NCI-H510A treated with DMSO at 0.1 percent for 48 hours (cell line): ENCODE results near the gene NUP153.
"Not testable (repeated sequence)": the region's sequence is repeated elsewhere in the genome, so short reads cannot be mapped to it uniquely, and the experiment has no call there.

Experiments
- DNase-seq: peaks from one replicate; lab custom pipeline; 2025; lab: John Stamatoyannopoulos, UW

The NUP153 gene

GRCh38 chr6:17706580-17707370 is at the start of gene NUP153:
Gene NUP153 (minus strand): TSS chr6:17706925. CDS start chr6:17706387, 538 bp downstream.
- DNase-seq, result peak; percentile 96

GRCh38 chr6:17754254-17754653 is 47.5 kb upstream of the NUP153 start:
- DNase-seq, result no peak

- not testable (repeated sequence) for DNase-seq
Observed at GRCh38 chr6:17745324-17745723, 38.6 kb upstream of the NUP153 start.

GRCh38 chr6:17744757-17745308 is 38.1 kb upstream of the NUP153 start:
- DNase-seq, result not testable (repeated sequence)

GRCh38 chr6:17744019-17744756 is 37.5 kb upstream of the NUP153 start:
- DNase-seq, result no peak

- no peak for DNase-seq
Observed at GRCh38 chr6:17741507-17741906, 34.8 kb upstream of the NUP153 start.

GRCh38 chr6:17740559-17741220 is 34.0 kb upstream of the NUP153 start:
- no peak for DNase-seq

- no peak for DNase-seq
Observed at GRCh38 chr6:17737704-17738252, 31.1 kb upstream of the NUP153 start.

GRCh38 chr6:17735311-17735710 is 28.6 kb upstream of the NUP153 start:
- not testable (repeated sequence) for DNase-seq

GRCh38 chr6:17730078-17730704 is 23.5 kb upstream of the NUP153 start:
- DNase-seq, result no peak

GRCh38 chr6:17729223-17730077 is 22.7 kb upstream of the NUP153 start:
- no peak for DNase-seq

GRCh38 chr6:17728551-17729222 is 22.0 kb upstream of the NUP153 start:
- no peak for DNase-seq

GRCh38 chr6:17725083-17725482 is 18.4 kb upstream of the NUP153 start:
- no peak for DNase-seq

- no peak for DNase-seq
Observed at GRCh38 chr6:17724341-17724740, 17.6 kb upstream of the NUP153 start.

GRCh38 chr6:17721671-17722070 is 14.9 kb upstream of the NUP153 start:
- no peak for DNase-seq

GRCh38 chr6:17719323-17720041 is 12.8 kb upstream of the NUP153 start:
- peak; percentile 51 for DNase-seq

GRCh38 chr6:17716221-17716620 is 9.5 kb upstream of the NUP153 start:
- DNase-seq, result no peak

GRCh38 chr6:17714879-17715851 is 8.4 kb upstream of the NUP153 start:
- DNase-seq, result no peak
